Sigmoid colon (tissue), 7 donors: ENCODE data around the gene SH3TC1. TPM values are rescaled to one million over a fixed set of nuclear protein-coding genes. Genes with fewer than 3 reads are reported as not detected.

Source experiments
- DNase-seq: peaks from one replicate; pipeline ENCODE4 v3.0.0-alpha.2; 2019
- H3K27ac ChIP-seq, 4 donors: fragments of 200-600 bp; sonication (generic); one replicate each; pipeline ENCODE4 v1.5.1; 2016 to 2019; ENCODE audit warnings: mild to moderate bottlenecking in 1 of 4
- H3K27me3 ChIP-seq, 3 donors: fragments of 200-600 bp; sonication (generic); one replicate each; pipeline ENCODE4 v1.5.1; 2019; ENCODE audit warnings: mild to moderate bottlenecking in 1 of 3
- H3K36me3 ChIP-seq, 4 donors: fragments of 200-600 bp; sonication (generic); one replicate each; pipeline ENCODE4 v1.5.1; 2016 to 2019
- H3K4me1 ChIP-seq, 4 donors: fragments of 200-600 bp; sonication (generic); one replicate each; pipeline ENCODE4 v1.5.1; 2017 to 2019
- H3K4me3 ChIP-seq, 4 donors: fragments of 200-600 bp; sonication (generic); one replicate each; pipeline ENCODE4 v1.5.1; 2017 to 2019; ENCODE audit warnings: mild to moderate bottlenecking in 2 of 4, moderate library complexity in 1 of 4
- H3K9me3 ChIP-seq, 4 donors: fragments of 200-600 bp in 3 of 4; sonication (generic) in 3 of 4; one replicate each; pipeline versions ENCODE4 v1.5.1 to v1.6.1; 2013 to 2019
- EP300 ChIP-seq, 4 donors: sonication (generic); formaldehyde crosslinking; IDR thresholded peaks; one replicate each; pipeline ENCODE4 v1.6.1; 2017; ENCODE audit warnings: antibody characterized with exemption in 4 of 4
- POLR2A ChIP-seq, 2 donors: fragments of 450-650 bp; IDR thresholded peaks; one replicate each; pipeline ENCODE4 v1.6.1; 2016; ENCODE audit warnings: antibody characterized with exemption in 2 of 2, mild to moderate bottlenecking in 2 of 2, moderate library complexity in 2 of 2
- POLR2AphosphoS5 ChIP-seq, 4 donors: sonication (generic); formaldehyde crosslinking; IDR thresholded peaks; one replicate each; pipeline ENCODE4 v1.6.1; 2017; ENCODE audit warnings: antibody characterized with exemption in 4 of 4
- WGBS, 2 donors: extraction: QIAGEN DNeasy Blood & Tissue Kit; methylation state at CpG; one replicate each; pipeline ENCODE4 v1.1.7; 2013; 5-methylcytosine and 5-hydroxymethylcytosine counted together
- intact Hi-C: fragments of 100-400 bp; cut with DNase I; formaldehyde crosslinking; loops from one replicate; pipeline ENCODE4 v1.15.1; 2023
- polyA plus RNA-seq, 3 donors: library from polyadenylated mRNA; stranded (reverse); fragments of 200-250 nt; gene quantifications; one replicate each; pipeline ENCODE4 v1.2.3, GENCODE V29; 2013
- total RNA-seq, 4 donors: library from RNA; depleted of rRNA; stranded (reverse); fragments of >200 nt; gene quantifications; one replicate each; pipeline ENCODE4 v1.1.0, GENCODE V29; 2016
- TF ChIP-seq, protein P1 (sequence below), 4 experiments: fragments of 450-650 bp in 3 of 4; fragments of 200-600 bp in 1 of 4; IDR thresholded peaks; one replicate each; pipeline ENCODE4 v1.5.1; 2016 to 2019; ENCODE audit warnings: antibody characterized with exemption in 4 of 4, mild to moderate bottlenecking in 3 of 4, moderate library complexity in 2 of 4
- donor health status: healthy with polysubstance abuse.
- donor health status: Bipolar disorder and iron deficiency.
- donor health status: healthy.

Gene SH3TC1
- total and polyA plus RNA-seq, 7 donors, result 3.0 to 24.4 (median 7.8) TPM

DNA sequence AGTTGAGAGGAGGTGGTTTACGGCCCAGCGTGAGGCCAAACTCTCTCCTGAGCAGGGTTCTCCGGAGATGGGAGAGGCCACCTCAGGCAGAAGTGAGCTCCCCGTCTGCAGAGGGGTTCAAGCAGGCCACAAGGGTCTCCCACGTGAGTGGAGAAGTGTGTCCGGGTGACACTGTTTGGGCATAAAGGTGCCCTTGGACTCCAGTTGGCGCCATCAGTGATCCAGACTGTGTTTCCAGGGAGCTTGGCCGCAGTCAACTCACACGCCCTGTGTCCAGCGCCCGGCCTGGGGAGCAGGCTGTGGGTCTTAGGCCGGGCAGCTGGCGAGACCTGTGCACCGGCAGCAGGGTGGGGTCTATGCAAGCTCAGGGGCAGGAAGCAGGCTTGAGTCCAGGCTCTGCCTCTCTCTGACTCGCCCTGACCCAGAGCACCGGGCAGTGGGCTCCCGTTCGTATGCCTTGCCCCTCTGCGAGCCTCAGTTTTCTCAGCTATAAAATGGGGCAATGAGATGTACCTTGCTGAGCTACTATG lies 45.9 kb downstream of the SH3TC1 start:
- intact Hi-C loops, result loop anchor here (5.0 kb wide), 1 partner anchor 347 kb away; the partner anchor contains the start of gene CPZ

DNA sequence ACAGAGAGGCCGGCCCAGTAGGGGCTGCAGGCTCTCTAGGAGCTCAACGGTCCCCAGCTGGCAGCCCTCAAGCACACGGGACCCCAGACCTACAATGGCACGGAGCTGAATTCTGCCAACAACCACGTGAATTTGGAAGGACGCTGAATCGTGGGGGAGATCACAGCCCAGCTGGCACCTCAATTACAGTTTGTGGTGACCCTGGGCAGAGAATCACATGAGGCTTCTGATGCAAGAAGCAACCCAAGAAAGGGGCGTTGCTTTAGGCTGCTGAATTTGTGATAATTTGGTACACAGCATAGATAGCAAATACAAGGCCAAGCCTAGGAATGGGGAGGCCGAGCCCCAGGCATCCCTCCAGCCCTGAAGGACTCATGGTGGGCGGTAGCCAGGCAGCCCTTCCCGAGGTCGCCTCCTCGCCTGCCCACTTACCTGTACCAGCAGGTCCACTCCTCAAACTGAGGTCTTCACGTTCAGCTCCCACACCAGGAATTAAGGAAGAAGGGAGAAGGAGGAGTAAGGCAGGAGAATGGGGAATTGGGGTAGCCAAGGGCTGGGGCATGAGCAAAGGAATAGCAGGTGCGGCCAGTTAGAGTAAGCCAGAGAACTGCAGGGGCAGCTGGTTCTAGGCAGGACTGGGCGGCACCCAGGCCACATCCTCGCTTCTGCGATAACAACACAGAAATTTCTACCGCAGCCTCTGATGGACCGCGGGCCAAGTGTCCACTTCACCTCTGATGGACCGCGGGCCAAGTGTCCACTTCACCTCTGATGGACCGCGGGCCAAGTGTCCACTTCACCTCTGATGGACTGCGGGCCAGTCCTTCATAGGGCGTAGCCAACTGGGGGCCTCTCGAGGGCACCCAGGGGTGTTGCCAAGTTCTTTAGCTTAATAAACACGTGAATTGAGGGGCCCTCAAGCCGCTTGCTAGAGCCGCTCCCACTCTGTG lies 47.1 kb downstream of the SH3TC1 start:
- 85 to 88% methylated on average over 31 of the region's 31 CpGs for WGBS, 2 donors
- DNase-seq, result no peak
- no peaks in the 10 kb centered on the region for H3K36me3 ChIP-seq
- no peaks in the 10 kb centered on the region for H3K9me3 ChIP-seq
- TF ChIP-seq, protein P1, sequence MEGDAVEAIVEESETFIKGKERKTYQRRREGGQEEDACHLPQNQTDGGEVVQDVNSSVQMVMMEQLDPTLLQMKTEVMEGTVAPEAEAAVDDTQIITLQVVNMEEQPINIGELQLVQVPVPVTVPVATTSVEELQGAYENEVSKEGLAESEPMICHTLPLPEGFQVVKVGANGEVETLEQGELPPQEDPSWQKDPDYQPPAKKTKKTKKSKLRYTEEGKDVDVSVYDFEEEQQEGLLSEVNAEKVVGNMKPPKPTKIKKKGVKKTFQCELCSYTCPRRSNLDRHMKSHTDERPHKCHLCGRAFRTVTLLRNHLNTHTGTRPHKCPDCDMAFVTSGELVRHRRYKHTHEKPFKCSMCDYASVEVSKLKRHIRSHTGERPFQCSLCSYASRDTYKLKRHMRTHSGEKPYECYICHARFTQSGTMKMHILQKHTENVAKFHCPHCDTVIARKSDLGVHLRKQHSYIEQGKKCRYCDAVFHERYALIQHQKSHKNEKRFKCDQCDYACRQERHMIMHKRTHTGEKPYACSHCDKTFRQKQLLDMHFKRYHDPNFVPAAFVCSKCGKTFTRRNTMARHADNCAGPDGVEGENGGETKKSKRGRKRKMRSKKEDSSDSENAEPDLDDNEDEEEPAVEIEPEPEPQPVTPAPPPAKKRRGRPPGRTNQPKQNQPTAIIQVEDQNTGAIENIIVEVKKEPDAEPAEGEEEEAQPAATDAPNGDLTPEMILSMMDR (IDR thresholded peaks at IDR 0.05), result no peak
- TF ChIP-seq POLR2A (IDR thresholded peaks at IDR 0.05), result no peak
- TF ChIP-seq EP300 (IDR thresholded peaks at IDR 0.05), result no peak
- TF ChIP-seq POLR2AphosphoS5 (IDR thresholded peaks at IDR 0.05), result no peak
- H3K27ac ChIP-seq, result peak overlapping the region in 1 of 4 donors; percentile 64
- intact Hi-C loops, result no loop called here
- no peaks in the 10 kb centered on the region for H3K27me3 ChIP-seq
- H3K4me1 ChIP-seq, result peaks cover 0 to 12% (median 11%) of the 10 kb centered on the region in 4 donors
- H3K4me3 ChIP-seq, result no peak overlapping the region

More for the DNA sequence above, 45.9 kb downstream of the SH3TC1 start:
- WGBS, 2 donors, result 92 to 95% methylated on average over 19 of the region's 19 CpGs
- Histone ChIP-seq H3K27me3 (no peaks in the 10 kb centered on the region), H3K9me3 (no peaks in the 10 kb centered on the region), H3K4me3 (no peak overlapping the region), H3K27ac (no peak overlapping the region), H3K4me1 (peaks cover 0 to 12% (median 11%) of the 10 kb centered on the region in 4 donors), H3K36me3 (no peaks in the 10 kb centered on the region)
- no peak for TF ChIP-seq POLR2A (IDR thresholded peaks at IDR 0.05)
- TF ChIP-seq, protein P1 (IDR thresholded peaks at IDR 0.05), result no peak
- no peak for TF ChIP-seq POLR2AphosphoS5 (IDR thresholded peaks at IDR 0.05)
- no peak for TF ChIP-seq EP300 (IDR thresholded peaks at IDR 0.05)
- DNase-seq, result no peak

DNA sequence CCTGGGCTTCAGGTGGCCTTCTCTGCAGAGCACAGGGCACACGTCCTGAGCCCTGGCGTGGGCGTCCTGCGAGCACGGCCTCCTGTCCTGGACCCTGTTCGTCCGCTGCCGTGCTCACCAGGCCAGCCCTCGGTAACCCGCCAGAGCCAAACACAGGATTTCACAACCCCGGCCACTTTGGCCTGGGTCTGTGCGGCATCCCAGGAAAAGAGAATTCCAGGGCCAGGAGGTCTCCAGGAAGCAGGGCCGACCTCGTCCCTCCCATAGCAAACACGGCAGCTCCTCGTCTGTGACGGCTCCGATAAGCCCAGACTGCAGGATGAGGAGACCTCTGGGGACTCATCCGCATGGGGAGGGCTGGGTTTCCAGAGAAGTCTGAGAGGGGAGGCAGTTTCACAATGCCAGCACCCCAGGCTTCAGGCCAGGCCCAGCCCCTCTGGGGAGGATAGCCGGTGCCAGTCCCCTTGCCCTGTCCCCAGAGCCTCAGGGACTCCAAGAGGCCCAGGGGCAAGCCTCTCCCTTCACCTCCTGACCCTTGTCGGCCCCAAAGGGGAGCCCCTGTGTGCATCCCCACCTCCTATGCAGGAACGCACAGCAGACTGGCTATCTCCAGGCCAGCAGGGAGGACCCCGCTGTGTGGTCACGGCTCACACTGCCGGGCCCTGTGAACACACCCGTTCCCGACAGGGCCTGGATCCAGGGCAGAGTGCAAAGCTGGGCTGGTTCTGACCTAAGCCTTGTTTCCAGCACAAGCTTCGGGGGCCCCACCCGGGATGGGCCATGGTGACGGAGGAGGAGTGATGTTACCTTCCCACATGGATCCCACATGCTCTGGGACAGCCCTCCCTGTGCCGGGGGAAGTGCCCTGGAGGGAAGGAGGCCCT lies 48.2 kb downstream of the SH3TC1 start:
- H3K27me3 ChIP-seq, result no peaks in the 10 kb centered on the region
- TF ChIP-seq EP300 (IDR thresholded peaks at IDR 0.05) (no peak), POLR2AphosphoS5 (IDR thresholded peaks at IDR 0.05) (peak in 1 of 4 donors; percentile 9)
- TF ChIP-seq, protein P1 (IDR thresholded peaks at IDR 0.05), result no peak
- no peaks in the 10 kb centered on the region for H3K9me3 ChIP-seq
- H3K4me1 ChIP-seq, result peaks cover 0 to 8% (median 7%) of the 10 kb centered on the region in 4 donors
- WGBS, 2 donors, result 62 to 76% methylated on average over 31 of the region's 31 CpGs
- H3K36me3 ChIP-seq, result no peaks in the 10 kb centered on the region
- intact Hi-C loops, result no loop called here
- peak overlapping the region in 1 of 4 donors; percentile 64 for H3K27ac ChIP-seq
- H3K4me3 ChIP-seq, result no peak overlapping the region
- peak; percentile 85 for DNase-seq

DNA sequence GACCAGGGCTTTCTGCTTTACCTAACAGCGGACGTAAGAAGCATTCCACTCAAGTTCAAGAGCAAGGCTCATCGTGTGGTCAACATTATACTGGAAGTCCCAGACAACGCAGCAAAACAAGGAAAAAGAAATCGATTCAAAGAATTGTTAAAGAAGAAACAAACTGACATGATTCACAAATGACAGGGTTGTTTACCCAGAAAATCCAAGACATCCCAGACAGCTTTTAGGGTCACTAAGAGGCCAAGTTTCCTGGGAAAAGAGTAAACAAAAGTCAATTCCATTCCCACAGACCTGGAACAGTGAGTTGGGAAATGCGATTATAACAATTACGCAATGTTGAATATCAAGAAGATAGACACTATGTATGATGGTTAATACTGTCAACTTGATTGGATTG lies 49.0 kb downstream of the SH3TC1 start:
- Histone ChIP-seq H3K9me3 (no peaks in the 10 kb centered on the region), H3K36me3 (no peaks in the 10 kb centered on the region), H3K4me1 (no peaks in the 10 kb centered on the region), H3K4me3 (no peak overlapping the region), H3K27me3 (no peaks in the 10 kb centered on the region), H3K27ac (peak overlapping the region in 1 of 4 donors; percentile 64)
- DNase-seq, result no peak
- 80 to 81% methylated on average over 7 of the region's 7 CpGs for WGBS, 2 donors
- TF ChIP-seq EP300 (IDR thresholded peaks at IDR 0.05) (no peak), POLR2A (IDR thresholded peaks at IDR 0.05) (no peak), POLR2AphosphoS5 (IDR thresholded peaks at IDR 0.05) (no peak)
- TF ChIP-seq, protein P1 (IDR thresholded peaks at IDR 0.05), result no peak
- intact Hi-C loops, result no loop called here
